GM19372 (cell line): ENCODE measurements around the gene INPP5K.
"Not testable (repeated sequence)": the region's sequence is repeated elsewhere in the genome, so short reads cannot be mapped to it uniquely, and the experiment has no call there.

Source experiments
- ATAC-seq: cut with Tn5 transposase; IDR thresholded peaks from one replicate; pipeline ENCODE4 v1.9.1; 2021; ENCODE audit warnings: mild to moderate bottlenecking, low read depth, moderate library complexity; ENCODE audit not compliant: unreplicated experiment

Gene INPP5K

GRCh38 chr17:1516388-1517161 is at the start of gene INPP5K:
INPP5K (minus strand) TSS chr17:1516612; CDS start chr17:1516499, 113 bp downstream.
- ATAC-seq, result peak; percentile 95

GRCh38 chr17:1565877-1566276 is 49.5 kb upstream of the INPP5K start:
- no peak for ATAC-seq

- no peak for ATAC-seq
These were observed 47.6 kb upstream of the INPP5K start for GRCh38 chr17:1563786-1564613.

GRCh38 chr17:1563471-1563785 is 47.0 kb upstream of the INPP5K start:
- ATAC-seq, result not testable (repeated sequence)

GRCh38 chr17:1562176-1562643 is 45.8 kb upstream of the INPP5K start:
- ATAC-seq, result peak; percentile 41

- ATAC-seq, result peak; percentile 16
These were observed 45.2 kb upstream of the INPP5K start for GRCh38 chr17:1561420-1562175.

- ATAC-seq, result no peak
These were observed 44.5 kb upstream of the INPP5K start for GRCh38 chr17:1560858-1561355.

- ATAC-seq, result no peak
These were observed 43.9 kb upstream of the INPP5K start for GRCh38 chr17:1560101-1560857.

- no peak for ATAC-seq
These were observed 42.9 kb upstream of the INPP5K start for GRCh38 chr17:1559047-1560043.

- ATAC-seq, result no peak
These were observed 42.0 kb upstream of the INPP5K start for GRCh38 chr17:1558401-1558800.

GRCh38 chr17:1557355-1558095 is 41.1 kb upstream of the INPP5K start:
- ATAC-seq, result no peak

- ATAC-seq, result no peak
These were observed 39.4 kb upstream of the INPP5K start for GRCh38 chr17:1555651-1556471.

GRCh38 chr17:1554751-1555540 is 38.5 kb upstream of the INPP5K start:
- no peak for ATAC-seq

GRCh38 chr17:1553354-1554266 is 37.2 kb upstream of the INPP5K start:
- ATAC-seq, result no peak

- ATAC-seq, result no peak
These were observed 36.5 kb upstream of the INPP5K start for GRCh38 chr17:1552932-1553331.

- ATAC-seq, result no peak
These were observed 35.3 kb upstream of the INPP5K start for GRCh38 chr17:1551741-1552140.
